ENCODE data around the gene CCDC122.
A peak's percentile ranks its signal among the peaks of the same experiment; 100 is the strongest.

CCDC122 gene

GRCh38 chr13:43878892-43879754 lies at the start of gene CCDC122:
TSS of gene CCDC122 (minus strand) at chr13:43879740. CDS start at chr13:43869376, 10,364 bp downstream.
- peak; percentile 89 for DNase-seq

- no peak for DNase-seq
Observed at GRCh38 chr13:43924549-43925245, 45.2 kb upstream of the CCDC122 start.

GRCh38 chr13:43920965-43921674 lies 41.6 kb upstream of the CCDC122 start:
- DNase-seq = no peak

GRCh38 chr13:43918636-43919035 lies 39.1 kb upstream of the CCDC122 start:
- no peak for DNase-seq

GRCh38 chr13:43916828-43917227 lies 37.3 kb upstream of the CCDC122 start:
- DNase-seq = no peak

GRCh38 chr13:43915451-43915850 lies 35.9 kb upstream of the CCDC122 start:
- DNase-seq = no peak

- DNase-seq = no peak
Observed at GRCh38 chr13:43911871-43912270, 32.3 kb upstream of the CCDC122 start.

- no peak for DNase-seq
Observed at GRCh38 chr13:43911278-43911677, 31.7 kb upstream of the CCDC122 start.

- DNase-seq = no peak
Observed at GRCh38 chr13:43910856-43911255, 31.3 kb upstream of the CCDC122 start.

- peak; percentile 81 for DNase-seq
Observed at GRCh38 chr13:43908156-43909126, 28.9 kb upstream of the CCDC122 start.

GRCh38 chr13:43905435-43906031 lies 26.0 kb upstream of the CCDC122 start:
- peak; percentile 94 for DNase-seq

- DNase-seq = peak; percentile 61
Observed at GRCh38 chr13:43895940-43896339, 16.4 kb upstream of the CCDC122 start.

- DNase-seq = no peak
Observed at GRCh38 chr13:43894438-43894837, 14.9 kb upstream of the CCDC122 start.

GRCh38 chr13:43884222-43884621 lies 4.7 kb upstream of the CCDC122 start:
- DNase-seq = no peak

- no peak for DNase-seq
Observed at GRCh38 chr13:43883631-43884030, 4.1 kb upstream of the CCDC122 start.

- no peak for DNase-seq
Observed at GRCh38 chr13:43881580-43881979, 2.0 kb upstream of the CCDC122 start.

GRCh38 chr13:43880926-43881325 lies 1.4 kb upstream of the CCDC122 start:
- no peak for DNase-seq

GRCh38 chr13:43880214-43880855 lies 795 bp upstream of the CCDC122 start:
- DNase-seq = peak; percentile 57

- DNase-seq = no peak
Observed at GRCh38 chr13:43879755-43880181, 228 bp upstream of the CCDC122 start, which contains the start of gene LACC1. TSS of gene LACC1 (plus strand) at chr13:43879904. CDS start at chr13:43880986, 1,082 bp downstream.

- DNase-seq = no peak
Observed at GRCh38 chr13:43877766-43878165, 1.8 kb downstream of the CCDC122 start.

- no peak for DNase-seq
Observed at GRCh38 chr13:43877326-43877725, 2.2 kb downstream of the CCDC122 start.

All from eye (tissue), 1 donor.